Fibroblast of skin of right biceps (primary cell): Measurements from ENCODE around the gene ZSCAN12.
"Not testable (repeated sequence)": the region's sequence is repeated elsewhere in the genome, so short reads cannot be mapped to it uniquely, and the experiment has no call there.

ENCODE experiments used
- DNase-seq: peaks from one replicate; pipeline ENCODE4 v3.0.0-alpha.2; 2013

Gene ZSCAN12

DNA sequence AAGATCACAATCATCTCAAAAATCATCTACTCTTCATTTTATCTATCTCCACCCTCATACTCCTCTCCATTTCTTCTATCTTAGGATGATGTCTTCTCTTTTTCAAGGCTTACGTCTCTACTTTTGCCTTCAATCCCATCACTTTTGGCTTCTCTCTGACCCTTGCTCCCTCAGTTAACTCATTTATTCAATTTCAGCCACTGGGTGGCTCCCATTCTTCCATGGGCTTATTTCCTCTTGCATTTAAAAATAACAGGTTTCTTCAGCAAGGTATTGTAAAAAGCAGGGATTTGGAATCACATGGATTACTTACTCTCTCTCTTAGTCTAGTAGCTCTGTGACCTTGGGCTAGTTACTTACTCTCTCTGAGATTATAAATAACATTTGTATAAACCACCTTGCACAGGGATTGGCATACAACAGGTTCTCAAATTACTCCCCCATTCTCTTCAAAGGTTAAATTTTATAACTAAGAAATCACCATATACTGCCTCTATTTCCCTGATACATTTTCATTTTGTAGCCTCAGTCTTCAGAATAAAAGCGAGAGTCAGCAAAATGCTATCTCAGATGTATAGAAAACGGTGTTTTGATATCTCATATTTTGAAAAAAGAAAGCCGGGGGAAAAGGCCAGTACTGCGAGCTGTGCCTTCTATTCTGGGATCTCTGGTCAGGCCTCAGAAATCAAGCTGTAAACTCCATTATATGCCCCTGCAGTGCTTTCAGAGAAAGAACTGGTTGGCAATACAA, 5.5 kb downstream of the ZSCAN12 start:
- DNase-seq: peak; percentile 8

DNA sequence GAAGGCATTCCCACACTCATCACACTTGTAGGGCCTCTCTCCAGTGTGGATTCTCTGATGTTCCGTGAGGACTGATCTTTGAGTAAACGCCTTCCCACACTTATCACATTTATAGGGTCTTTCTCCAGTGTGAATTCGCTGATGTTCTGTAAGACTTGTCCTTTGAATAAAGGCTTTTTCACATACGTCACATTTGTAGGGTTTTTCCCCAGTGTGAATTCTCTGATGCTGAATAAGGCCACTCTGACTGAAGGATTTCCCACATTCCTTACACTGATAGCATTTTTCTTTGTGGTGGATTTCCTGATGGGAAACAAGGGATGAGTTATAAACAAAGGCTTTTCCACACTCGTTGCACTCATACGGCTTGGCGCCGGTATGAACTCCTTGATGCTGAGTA, 8.9 kb downstream of the ZSCAN12 start:
- peak; percentile 1 for DNase-seq

DNA sequence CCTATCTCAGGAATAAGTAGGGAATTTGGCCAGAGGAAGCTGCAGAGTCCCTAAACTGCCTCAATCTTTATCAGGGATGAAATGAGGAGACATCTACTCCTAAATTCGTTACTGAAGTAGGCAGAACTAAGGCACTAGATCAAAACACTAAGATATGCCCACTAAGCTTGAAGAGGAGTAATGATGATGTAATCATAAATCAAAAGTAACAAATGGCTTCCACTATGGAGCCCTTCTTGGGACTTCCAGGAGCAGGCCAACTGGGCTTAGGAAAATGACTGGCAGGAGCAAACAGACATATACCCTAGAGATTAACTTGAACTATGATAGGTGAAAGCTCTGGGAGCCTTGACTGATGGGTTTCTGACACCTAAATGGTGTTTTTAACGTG, 15.4 kb downstream of the ZSCAN12 start:
- DNase-seq: no peak

GRCh38 chr6:28383235-28384142, 16.1 kb downstream of the ZSCAN12 start:
- DNase-seq: peak; percentile 66

- DNase-seq: no peak
Measured at GRCh38 chr6:28380381-28380780, 19.2 kb downstream of the ZSCAN12 start.

GRCh38 chr6:28378644-28379043, 20.9 kb downstream of the ZSCAN12 start:
- DNase-seq: no peak

GRCh38 chr6:28377879-28378278, 21.7 kb downstream of the ZSCAN12 start:
- no peak for DNase-seq

- DNase-seq: no peak
Measured at GRCh38 chr6:28373925-28374324, 25.6 kb downstream of the ZSCAN12 start.

DNA sequence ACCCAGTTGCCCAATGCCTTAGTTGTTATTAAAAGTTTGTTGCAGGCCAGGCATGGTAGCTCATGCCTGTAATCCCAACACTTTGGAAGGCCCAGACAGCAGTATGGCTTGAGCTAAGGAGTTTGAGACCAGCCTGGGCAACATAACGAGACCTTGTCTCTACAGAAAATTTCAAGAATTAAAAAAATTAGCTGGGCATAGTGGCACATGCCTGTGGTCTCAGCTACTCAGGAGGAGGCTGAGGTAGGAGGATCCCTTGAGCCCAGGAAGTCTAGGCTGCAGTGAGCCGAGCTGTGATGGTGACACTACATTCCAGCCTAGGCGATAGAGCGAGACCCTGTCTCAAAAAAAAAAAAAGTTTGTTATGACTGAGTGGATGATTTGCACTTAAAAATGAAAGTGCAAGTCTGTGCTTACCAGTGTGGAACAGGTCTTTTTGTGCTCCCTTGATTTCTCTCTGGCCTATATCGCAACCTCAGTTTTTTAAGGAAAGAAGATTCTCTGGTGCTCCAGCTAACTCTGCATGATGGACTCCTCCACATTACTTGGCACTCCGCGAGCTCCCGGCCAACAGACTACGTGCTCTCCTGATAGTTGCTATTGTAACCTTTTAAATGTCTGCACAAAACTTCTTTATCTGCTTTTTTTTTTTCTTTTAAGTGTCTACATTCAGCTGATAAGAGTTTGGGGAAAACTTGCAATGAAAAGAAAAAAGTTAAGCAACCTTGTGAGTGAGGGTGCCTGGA, 27.7 kb downstream of the ZSCAN12 start:
- DNase-seq: no peak

- no peak for DNase-seq
Measured at GRCh38 chr6:28371280-28371679, 28.3 kb downstream of the ZSCAN12 start.

- DNase-seq: no peak
Measured at GRCh38 chr6:28370440-28370839, 29.1 kb downstream of the ZSCAN12 start.

DNA sequence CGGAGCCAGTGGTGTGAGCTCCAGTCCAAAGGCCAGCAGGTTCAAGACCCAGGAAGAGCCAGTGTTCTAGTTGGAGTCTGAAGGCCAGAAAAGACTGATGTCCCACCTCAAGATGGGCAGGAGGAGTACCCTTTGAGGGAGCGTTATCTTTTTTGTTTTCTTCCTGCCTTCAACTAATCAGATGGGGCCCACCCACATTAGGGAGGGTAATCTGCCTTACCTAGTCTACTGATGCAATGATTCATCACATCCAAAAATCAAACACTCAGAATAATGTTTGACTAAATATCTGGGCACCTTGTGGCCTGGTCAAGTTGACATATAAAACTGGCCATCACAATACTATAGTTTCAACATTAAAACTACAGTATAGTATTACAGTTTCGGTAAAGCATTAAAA, 30.1 kb downstream of the ZSCAN12 start:
- DNase-seq: no peak

- DNase-seq: no peak
Measured at GRCh38 chr6:28368522-28368921, 31.0 kb downstream of the ZSCAN12 start.

GRCh38 chr6:28365590-28365989, 34.0 kb downstream of the ZSCAN12 start:
- DNase-seq: not testable (repeated sequence)

DNA sequence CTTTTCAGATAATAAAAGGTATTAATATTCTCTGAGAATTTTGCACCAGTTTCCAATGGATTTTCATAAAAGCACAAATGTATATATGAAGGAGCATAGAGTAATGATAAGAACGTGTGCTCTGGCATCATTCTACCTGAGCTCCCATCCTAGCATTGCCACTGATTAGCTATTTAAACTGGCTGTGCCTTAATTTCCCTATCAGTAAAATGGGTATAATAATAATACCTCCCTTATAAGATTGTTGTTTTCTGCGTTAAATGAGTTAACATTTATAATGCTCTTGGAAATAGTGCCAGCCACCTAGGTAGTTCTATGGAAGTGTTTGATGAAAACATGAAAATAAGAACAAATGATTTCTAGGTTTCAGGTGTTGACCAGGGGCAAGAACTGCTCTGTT, 38.6 kb downstream of the ZSCAN12 start:
- no peak for DNase-seq

DNA sequence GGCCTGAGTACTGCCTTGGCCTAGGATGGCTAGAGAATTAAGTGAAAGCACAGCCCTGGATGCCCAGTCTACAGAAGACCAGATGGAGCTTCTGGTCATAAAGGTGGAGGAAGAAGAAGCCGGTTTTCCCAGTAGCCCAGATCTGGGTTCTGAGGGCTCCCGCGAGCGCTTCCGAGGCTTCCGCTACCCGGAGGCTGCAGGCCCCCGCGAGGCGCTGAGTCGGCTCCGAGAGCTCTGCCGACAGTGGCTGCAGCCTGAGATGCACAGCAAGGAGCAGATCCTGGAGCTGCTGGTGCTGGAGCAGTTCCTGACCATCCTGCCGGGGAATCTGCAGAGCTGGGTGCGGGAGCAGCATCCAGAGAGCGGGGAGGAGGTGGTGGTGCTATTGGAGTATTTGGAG, 40.0 kb downstream of the ZSCAN12 start:
- not testable (repeated sequence) for DNase-seq

- no peak for DNase-seq
Measured at GRCh38 chr6:28357036-28357435, 42.5 kb downstream of the ZSCAN12 start.

GRCh38 chr6:28356666-28357020, 42.9 kb downstream of the ZSCAN12 start:
- no peak for DNase-seq

DNA sequence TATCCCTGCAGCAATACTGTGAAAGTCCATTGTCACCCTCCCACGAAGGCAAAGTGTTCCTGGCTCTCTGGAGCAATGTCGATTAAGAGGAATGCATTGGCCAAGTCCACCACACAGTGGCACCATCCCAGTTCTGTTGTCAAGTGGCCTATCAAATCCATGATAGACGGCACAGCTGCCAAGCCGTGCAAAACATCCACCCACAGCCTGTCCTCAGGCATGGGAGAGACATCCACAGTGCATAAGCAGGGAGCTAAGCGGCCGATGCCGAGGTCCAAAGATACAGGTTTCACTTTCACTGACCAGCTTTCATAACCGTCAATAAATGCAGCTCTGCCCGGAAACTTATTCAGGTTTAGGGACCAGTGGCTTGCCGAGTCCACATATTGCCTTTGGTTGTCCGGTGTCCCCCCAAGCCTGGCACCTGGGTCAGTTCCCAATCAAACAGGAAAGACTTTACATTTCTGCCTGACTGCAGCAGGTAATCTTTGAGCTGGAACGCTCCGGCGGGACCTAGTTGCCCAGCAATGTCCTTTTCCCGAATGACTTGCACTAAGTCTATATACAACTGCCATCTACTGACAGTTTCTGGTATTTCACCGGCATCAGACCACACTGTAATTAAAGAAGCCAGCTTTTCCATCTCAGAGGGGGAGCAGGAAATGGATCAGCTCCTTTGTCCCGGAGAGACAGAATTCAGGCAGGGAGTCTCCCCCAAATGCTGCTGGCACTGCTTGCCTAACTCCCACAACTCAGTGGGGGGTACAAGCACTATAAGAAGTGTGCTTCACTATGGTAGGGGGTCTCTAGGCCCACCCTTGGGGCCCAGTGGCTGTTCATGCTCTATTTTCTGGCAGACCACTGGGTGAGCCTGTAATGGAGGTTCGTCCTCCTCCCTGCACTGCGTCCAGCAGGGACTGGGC, 43.5 kb downstream of the ZSCAN12 start:
- peak; percentile 83 for DNase-seq

GRCh38 chr6:28354688-28355554, 44.6 kb downstream of the ZSCAN12 start:
- DNase-seq: no peak

- no peak for DNase-seq
Measured at GRCh38 chr6:28353981-28354676, 45.4 kb downstream of the ZSCAN12 start.
